IMR-90 (cell line): ENCODE results near the gene GPR160.

Experiments
- CTCF ChIP-seq: conservative IDR thresholded peaks from 2 replicates; pipeline ENCODE4 v1.5.1; 2012; ENCODE audit warnings: mild to moderate bottlenecking, low read depth, low read length, improper control_type of control experiment
- POLR2A ChIP-seq: IDR thresholded peaks from 2 replicates; pipeline ENCODE4 v1.6.1; 2012; ENCODE audit warnings: mild to moderate bottlenecking, low read depth, low read length

DNA sequence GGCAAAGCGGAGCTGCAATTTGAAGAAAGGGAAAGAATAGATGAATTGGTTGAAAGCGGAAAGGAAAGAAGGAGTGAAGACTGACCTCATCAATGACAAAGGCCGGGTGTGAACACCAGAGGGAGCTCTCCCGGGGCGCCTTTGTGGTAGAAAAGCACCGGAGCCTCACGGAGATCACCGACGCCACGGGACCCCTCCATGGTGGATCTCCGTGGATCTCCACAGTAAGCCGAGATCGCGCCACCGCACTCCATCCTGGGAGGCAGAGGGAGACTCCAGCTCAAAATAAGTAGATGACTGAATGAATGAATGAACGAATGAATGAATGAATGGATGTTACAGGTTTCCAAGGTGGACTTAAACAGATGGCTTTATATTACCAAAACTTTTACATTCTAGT lies 25.0 kb downstream of the GPR160 start:
- no peak for TF ChIP-seq CTCF
- no peak for TF ChIP-seq POLR2A
